ENCODE data around the gene PROC.

The PROC gene

GRCh38 chr2:127387655-127388422, 30.4 kb upstream of the PROC start, which contains the start of gene MAP3K2 (continued):
- TF ChIP-seq ZBTB8A (tag by site-specific recombination; IDR thresholded peaks at IDR 0.05) (peak; percentile 73), ZNF37A (tag by site-specific recombination; IDR thresholded peaks at IDR 0.05) (no peak), ZNF513 (tag by site-specific recombination; IDR thresholded peaks at IDR 0.05) (no peak), ZNF639 (tag by site-specific recombination; IDR thresholded peaks at IDR 0.05) (0 out of 2 replicates have a peak, but pooled peaks have one; percentile 23), ZNF280D (tag by site-specific recombination; IDR thresholded peaks at IDR 0.05) (no peak), ZSCAN30 (tag by site-specific recombination; IDR thresholded peaks at IDR 0.05) (peak; percentile 18; the same call in 1 of the 2 replicates), ZNF585B (tag by site-specific recombination; IDR thresholded peaks at IDR 0.05) (no peak), ZNF324 (tag by site-specific recombination; IDR thresholded peaks at IDR 0.05) (no peak), RBAK (tag by site-specific recombination; IDR thresholded peaks at IDR 0.05) (no peak), ZNF777 (tag by site-specific recombination; IDR thresholded peaks at IDR 0.05; ENCODE audit: borderline replicate concordance) (no peak), ZFP37 (tag by site-specific recombination; IDR thresholded peaks at IDR 0.05) (no peak), ZNF768 (tag by site-specific recombination; IDR thresholded peaks at IDR 0.05) (no peak), ZBTB7A (tag by site-specific recombination; IDR thresholded peaks at IDR 0.05; ENCODE audit: low read depth) (no peak), ZBTB17 (tag by site-specific recombination; IDR thresholded peaks at IDR 0.05) (no peak), ZNF549 (tag by site-specific recombination; IDR thresholded peaks at IDR 0.05) (0 out of 2 replicates have a peak, but pooled peaks have one; percentile 7), ZNF785 (tag by site-specific recombination; IDR thresholded peaks at IDR 0.05) (no peak), ZNF837 (tag by site-specific recombination; IDR thresholded peaks at IDR 0.05) (no peak), ZNF341 (tag by site-specific recombination; IDR thresholded peaks at IDR 0.05; ENCODE audit: low read depth) (peak; percentile 63; the same call in 1 of the 2 replicates), ZNF501 (tag by site-specific recombination; IDR thresholded peaks at IDR 0.05) (0 out of 2 replicates have a peak, but pooled peaks have one; percentile 39), ZNF423 (tag by site-specific recombination; IDR thresholded peaks at IDR 0.05) (no peak), ZNF76 (tag by site-specific recombination; IDR thresholded peaks at IDR 0.05; ENCODE audit: borderline replicate concordance, low read depth) (no peak), ZNF623 (tag by site-specific recombination; IDR thresholded peaks at IDR 0.05) (no peak), ZNF23 (tag by site-specific recombination; IDR thresholded peaks at IDR 0.05; ENCODE audit: borderline replicate concordance) (no peak)
- TF ChIP-seq, protein P1, sequence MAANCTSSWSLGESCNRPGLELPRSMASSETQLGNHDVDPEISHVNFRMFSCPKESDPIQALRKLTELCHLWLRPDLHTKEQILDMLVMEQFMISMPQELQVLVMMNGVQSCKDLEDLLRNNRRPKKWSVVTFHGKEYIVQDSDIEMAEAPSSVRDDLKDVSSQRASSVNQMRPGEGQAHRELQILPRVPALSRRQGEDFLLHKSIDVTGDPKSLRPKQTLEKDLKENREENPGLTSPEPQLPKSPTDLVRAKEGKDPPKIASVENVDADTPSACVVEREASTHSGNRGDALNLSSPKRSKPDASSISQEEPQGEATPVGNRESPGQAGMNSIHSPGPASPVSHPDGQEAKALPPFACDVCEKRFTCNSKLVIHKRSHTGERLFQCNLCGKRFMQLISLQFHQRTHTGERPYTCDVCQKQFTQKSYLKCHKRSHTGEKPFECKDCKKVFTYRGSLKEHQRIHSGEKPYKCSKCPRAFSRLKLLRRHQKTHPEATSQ (tag by site-specific recombination; IDR thresholded peaks at IDR 0.05): peak; percentile 48; the same call in 1 of the 2 replicates
- TF ChIP-seq, protein P2, sequence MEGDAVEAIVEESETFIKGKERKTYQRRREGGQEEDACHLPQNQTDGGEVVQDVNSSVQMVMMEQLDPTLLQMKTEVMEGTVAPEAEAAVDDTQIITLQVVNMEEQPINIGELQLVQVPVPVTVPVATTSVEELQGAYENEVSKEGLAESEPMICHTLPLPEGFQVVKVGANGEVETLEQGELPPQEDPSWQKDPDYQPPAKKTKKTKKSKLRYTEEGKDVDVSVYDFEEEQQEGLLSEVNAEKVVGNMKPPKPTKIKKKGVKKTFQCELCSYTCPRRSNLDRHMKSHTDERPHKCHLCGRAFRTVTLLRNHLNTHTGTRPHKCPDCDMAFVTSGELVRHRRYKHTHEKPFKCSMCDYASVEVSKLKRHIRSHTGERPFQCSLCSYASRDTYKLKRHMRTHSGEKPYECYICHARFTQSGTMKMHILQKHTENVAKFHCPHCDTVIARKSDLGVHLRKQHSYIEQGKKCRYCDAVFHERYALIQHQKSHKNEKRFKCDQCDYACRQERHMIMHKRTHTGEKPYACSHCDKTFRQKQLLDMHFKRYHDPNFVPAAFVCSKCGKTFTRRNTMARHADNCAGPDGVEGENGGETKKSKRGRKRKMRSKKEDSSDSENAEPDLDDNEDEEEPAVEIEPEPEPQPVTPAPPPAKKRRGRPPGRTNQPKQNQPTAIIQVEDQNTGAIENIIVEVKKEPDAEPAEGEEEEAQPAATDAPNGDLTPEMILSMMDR (tag by site-specific recombination; IDR thresholded peaks at IDR 0.05): 0 out of 2 replicates have a peak, but pooled peaks have one; percentile 27
- TF ChIP-seq, protein P3, sequence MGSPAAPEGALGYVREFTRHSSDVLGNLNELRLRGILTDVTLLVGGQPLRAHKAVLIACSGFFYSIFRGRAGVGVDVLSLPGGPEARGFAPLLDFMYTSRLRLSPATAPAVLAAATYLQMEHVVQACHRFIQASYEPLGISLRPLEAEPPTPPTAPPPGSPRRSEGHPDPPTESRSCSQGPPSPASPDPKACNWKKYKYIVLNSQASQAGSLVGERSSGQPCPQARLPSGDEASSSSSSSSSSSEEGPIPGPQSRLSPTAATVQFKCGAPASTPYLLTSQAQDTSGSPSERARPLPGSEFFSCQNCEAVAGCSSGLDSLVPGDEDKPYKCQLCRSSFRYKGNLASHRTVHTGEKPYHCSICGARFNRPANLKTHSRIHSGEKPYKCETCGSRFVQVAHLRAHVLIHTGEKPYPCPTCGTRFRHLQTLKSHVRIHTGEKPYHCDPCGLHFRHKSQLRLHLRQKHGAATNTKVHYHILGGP (tag by site-specific recombination; IDR thresholded peaks at IDR 0.05): no peak

Measured in HEK293 (cell line).